Gastrocnemius medialis (tissue), 4 donors: Measurements from ENCODE around the gene PCLO.

Experiments
- CTCF ChIP-seq, 5 experiments: fragments of 450-650 bp in 3 of 5; fragments of 200-600 bp in 2 of 5; sonication (generic) in 2 of 5; IDR thresholded peaks in 4 of 5; conservative IDR thresholded peaks in 1 of 5; 1 replicate in 4 of 5; 2 replicates in 1 of 5; pipeline ENCODE4 v1.5.1; 2016 to 2019; ENCODE audit warnings: antibody characterized with exemption in 5 of 5, mild to moderate bottlenecking in 3 of 5, moderate library complexity in 3 of 5
- POLR2A ChIP-seq, 2 donors: fragments of 450-650 bp; IDR thresholded peaks; one replicate each; pipeline ENCODE4 v1.6.1; 2017; ENCODE audit warnings: antibody characterized with exemption in 2 of 2, mild to moderate bottlenecking in 2 of 2, moderate library complexity in 2 of 2

- TF ChIP-seq CTCF (IDR thresholded peaks at IDR 0.05 in 4 of 5, conservative IDR thresholded peaks at IDR 0.05 in 1 of 5) (no peak), POLR2A (IDR thresholded peaks at IDR 0.05) (no peak)
Measured at GRCh38 chr7:83162402-83163256, at the start of gene PCLO.
